Measurements from ENCODE around the gene WDR82.

GRCh38 chr3:52321481-52321880 lies 43.0 kb upstream of the WDR82 start:
- TF ChIP-seq CTCF (IDR thresholded peaks at IDR 0.05) (no peak), EP300 (IDR thresholded peaks at IDR 0.05) (no peak), POLR2A (IDR thresholded peaks at IDR 0.05) (no peak)
